ENCODE data around the gene ANO4.
"Not testable (repeated sequence)": the region's sequence is repeated elsewhere in the genome, so short reads cannot be mapped to it uniquely, and the experiment has no call there.

The ANO4 gene

GRCh38 chr12:101108130-101108529 lies 313.6 kb downstream of the ANO4 start:
- no peak for DNase-seq

- no peak for DNase-seq
Observed at GRCh38 chr12:101110866-101111265, 316.3 kb downstream of the ANO4 start.

- no peak for DNase-seq
Observed at GRCh38 chr12:101111441-101111840, 316.9 kb downstream of the ANO4 start.

- no peak for DNase-seq
Observed at GRCh38 chr12:101115326-101115725, 320.8 kb downstream of the ANO4 start.

GRCh38 chr12:101116911-101117310 lies 322.3 kb downstream of the ANO4 start:
- no peak for DNase-seq

- DNase-seq = no peak
Observed at GRCh38 chr12:101117842-101118241, 323.3 kb downstream of the ANO4 start.

GRCh38 chr12:101127521-101128219 lies 333.1 kb downstream of the ANO4 start:
- DNase-seq = no peak

- DNase-seq = not testable (repeated sequence)
Observed at GRCh38 chr12:101145777-101146431, 351.3 kb downstream of the ANO4 start.

GRCh38 chr12:101165319-101165718 lies 370.7 kb downstream of the ANO4 start:
- DNase-seq = no peak

- DNase-seq = no peak
Observed at GRCh38 chr12:101166866-101167265, 372.3 kb downstream of the ANO4 start.

GRCh38 chr12:101168001-101168400 lies 373.4 kb downstream of the ANO4 start:
- DNase-seq = no peak

- DNase-seq = no peak
Observed at GRCh38 chr12:101172316-101172715, 377.7 kb downstream of the ANO4 start.

GRCh38 chr12:101173197-101173749 lies 378.7 kb downstream of the ANO4 start:
- DNase-seq = no peak

- DNase-seq = no peak
Observed at GRCh38 chr12:101174541-101174940, 380.0 kb downstream of the ANO4 start.

Measured in retina (tissue), 1 donor.